ENCODE results near the gene OTUB1.

GRCh38 chr11:64015510-64015909, 29.3 kb downstream of the OTUB1 start:
- no peak for TF ChIP-seq CTCF (optimal IDR thresholded peaks at IDR 0.05 in 1 of 3, IDR thresholded peaks at IDR 0.05 in 1 of 3, conservative IDR thresholded peaks at IDR 0.05 in 1 of 3; ENCODE audit: extremely low read depth in 1 of 3, insufficient read depth in 2 of 3, low read length in 3 of 3)
- no peak for TF ChIP-seq EZH2 (IDR thresholded peaks at IDR 0.05; ENCODE audit: low read length)
